Colonic mucosa (tissue), 4 donors: ENCODE data around the gene NR2F2. TPM values are rescaled to one million over a fixed set of nuclear protein-coding genes. Genes with fewer than 3 reads are reported as not detected.
"Not testable (repeated sequence)": the region's sequence is repeated elsewhere in the genome, so short reads cannot be mapped to it uniquely, and the experiment has no call there.

Source experiments
- DNase-seq: peaks from one replicate; pipeline ENCODE4 v3.0.0-alpha.2; 2020
- H3K27ac ChIP-seq: fragments of 200-600 bp; one replicate; pipeline ENCODE4 v1.8.0; 2021
- H3K27me3 ChIP-seq: fragments of 200-600 bp; one replicate; pipeline ENCODE4 v1.8.0; 2021
- H3K36me3 ChIP-seq: fragments of 200-600 bp; one replicate; pipeline ENCODE4 v1.8.0; 2021
- H3K4me1 ChIP-seq: fragments of 200-600 bp; one replicate; pipeline ENCODE4 v1.8.0; 2021; ENCODE audit warnings: mild to moderate bottlenecking
- H3K4me3 ChIP-seq: fragments of 200-600 bp; one replicate; pipeline ENCODE4 v1.8.0; 2021
- H3K9ac ChIP-seq, 2 donors: one replicate each; pipeline ENCODE4 v1.7.0; 2013; ENCODE audit warnings: control low read depth in 2 of 2, low read depth in 2 of 2, low read length in 2 of 2
- H3K9me3 ChIP-seq: fragments of 200-600 bp; one replicate; pipeline ENCODE4 v1.8.0; 2021
- CTCF ChIP-seq: fragments of 200-600 bp; IDR thresholded peaks from one replicate; pipeline ENCODE4 v1.8.0; 2022; ENCODE audit warnings: antibody characterized with exemption, mild to moderate bottlenecking
- intact Hi-C: fragments of 100-400 bp; cut with DNase I; formaldehyde crosslinking; loops from one replicate; pipeline ENCODE4 v1.14.1; 2022
- total RNA-seq, 2 donors: library from RNA; stranded (reverse); fragmentation: NEBNext Ultra II Directional in 1 of 2; extraction: Animal tissue kit (Norgen Biotek cat#: 25700) in 1 of 2; gene quantifications; one replicate each; pipeline ENCODE4 v1.2.1, GENCODE V29; 2021
- donor health status: healthy.
- donor health status: DM: no; HTN: no; CAD: no.
- donor health status: DM: no; HTN: no; CAD: no.

The NR2F2 gene
- total RNA-seq, 2 donors from 2014 or later: 25.7 to 35.0 TPM

GRCh38 chr15:96367311-96368200 is 37.1 kb downstream of the NR2F2 start:
- no peak for TF ChIP-seq CTCF
- H3K4me1 ChIP-seq: no peaks in the 10 kb centered on the region
- H3K9ac ChIP-seq: no peak overlapping the region
- intact Hi-C loops: no loop called here
- H3K9me3 ChIP-seq: no peaks in the 10 kb centered on the region
- H3K27me3 ChIP-seq: peaks cover 41% of the 10 kb centered on the region
- H3K36me3 ChIP-seq: no peaks in the 10 kb centered on the region
- no peak for DNase-seq
- H3K4me3 ChIP-seq: no peak overlapping the region
- no peak overlapping the region for H3K27ac ChIP-seq

GRCh38 chr15:96369351-96369750 is 38.9 kb downstream of the NR2F2 start:
- H3K9ac ChIP-seq: no peak overlapping the region
- H3K9me3 ChIP-seq: no peaks in the 10 kb centered on the region
- TF ChIP-seq CTCF: no peak
- peaks cover 36% of the 10 kb centered on the region for H3K27me3 ChIP-seq
- H3K36me3 ChIP-seq: no peaks in the 10 kb centered on the region
- intact Hi-C loops: no loop called here
- no peak overlapping the region for H3K27ac ChIP-seq
- DNase-seq: no peak
- no peak overlapping the region for H3K4me3 ChIP-seq
- H3K4me1 ChIP-seq: no peaks in the 10 kb centered on the region

- no peaks in the 10 kb centered on the region for H3K4me1 ChIP-seq
- no peak overlapping the region for H3K9ac ChIP-seq
- intact Hi-C loops: no loop called here
- no peak for TF ChIP-seq CTCF
- no peak for DNase-seq
- H3K27me3 ChIP-seq: peaks cover 35% of the 10 kb centered on the region
- no peaks in the 10 kb centered on the region for H3K9me3 ChIP-seq
- H3K27ac ChIP-seq: no peak overlapping the region
- H3K36me3 ChIP-seq: no peaks in the 10 kb centered on the region
- no peak overlapping the region for H3K4me3 ChIP-seq
These were observed 39.5 kb downstream of the NR2F2 start for GRCh38 chr15:96369825-96370621.

GRCh38 chr15:96372554-96372953 is 42.1 kb downstream of the NR2F2 start:
- H3K9ac ChIP-seq: no peak overlapping the region
- intact Hi-C loops: no loop called here
- TF ChIP-seq CTCF: no peak
- no peak overlapping the region for H3K4me3 ChIP-seq
- no peaks in the 10 kb centered on the region for H3K36me3 ChIP-seq
- no peak for DNase-seq
- no peaks in the 10 kb centered on the region for H3K4me1 ChIP-seq
- peaks cover 12% of the 10 kb centered on the region for H3K27me3 ChIP-seq
- no peaks in the 10 kb centered on the region for H3K9me3 ChIP-seq
- no peak overlapping the region for H3K27ac ChIP-seq

GRCh38 chr15:96374499-96374898 is 44.0 kb downstream of the NR2F2 start:
- Histone ChIP-seq H3K36me3 (no peaks in the 10 kb centered on the region), H3K27me3 (no peaks in the 10 kb centered on the region), H3K9me3 (no peaks in the 10 kb centered on the region), H3K9ac (no peak overlapping the region), H3K4me1 (no peaks in the 10 kb centered on the region), H3K27ac (no peak overlapping the region), H3K4me3 (no peak overlapping the region)
- TF ChIP-seq CTCF: no peak
- no peak for DNase-seq
- intact Hi-C loops: no loop called here

GRCh38 chr15:96379592-96379991 is 49.1 kb downstream of the NR2F2 start:
- H3K27me3 ChIP-seq, intact Hi-C loops, H3K4me3 ChIP-seq, H3K9ac ChIP-seq, H3K4me1 ChIP-seq, H3K27ac ChIP-seq, DNase-seq, H3K9me3 ChIP-seq, H3K36me3 ChIP-seq: not testable (repeated sequence)
